SK-N-SH treated with all-trans-retinoic acid at 6 μM for 48 hours (cell line): ENCODE measurements around the gene AIG1.

Experiments used
- ATAC-seq: fragments of 200-7000 bp; cut with Tn5 transposase; 3 replicates; pipeline ENCODE4 v1.9.1; 2020; ENCODE audit warnings: mild to moderate bottlenecking, moderate library complexity
- BACH2 ChIP-seq: fragments of 250-450 bp; sonication (Bioruptor Pico); IDR thresholded peaks from 2 replicates; pipeline ENCODE4 v1.9.0; 2021; ENCODE audit warnings: mild to moderate bottlenecking, borderline replicate concordance
- CSDC2 ChIP-seq: fragments of 250-450 bp; sonication (Bioruptor Pico); IDR thresholded peaks from 2 replicates; pipeline ENCODE4 v1.5.0; 2020; ENCODE audit warnings: mild to moderate bottlenecking, moderate library complexity
- ESRRG ChIP-seq: fragments of 250-450 bp; sonication (Bioruptor Pico); IDR thresholded peaks from 2 replicates; pipeline ENCODE4 v1.6.1; 2021; ENCODE audit warnings: mild to moderate bottlenecking
- GLIS3 ChIP-seq: fragments of 250-450 bp; sonication (Bioruptor Pico); IDR thresholded peaks from 2 replicates; pipeline ENCODE4 v1.5.0; 2020; ENCODE audit warnings: mild to moderate bottlenecking, moderate library complexity
- OSR1 ChIP-seq: fragments of 250-450 bp; sonication (Bioruptor Pico); IDR thresholded peaks from 2 replicates; pipeline ENCODE4 v1.8.0; 2022; ENCODE audit warnings: moderate library complexity, mild to moderate bottlenecking, inconsistent platforms
- PPARA ChIP-seq: fragments of 250-450 bp; sonication (Bioruptor Pico); IDR thresholded peaks from 2 replicates; pipeline ENCODE4 v1.5.0; 2020; ENCODE audit warnings: mild to moderate bottlenecking, borderline replicate concordance
- RARB ChIP-seq: fragments of 250-450 bp; sonication (Bioruptor Pico); IDR thresholded peaks from 2 replicates; pipeline ENCODE4 v1.8.0; 2021; ENCODE audit warnings: mild to moderate bottlenecking, moderate library complexity
- SNAI2 ChIP-seq: fragments of 250-450 bp; sonication (Bioruptor Pico); IDR thresholded peaks from 2 replicates; pipeline ENCODE4 v1.5.0; 2020; ENCODE audit warnings: mild to moderate bottlenecking, moderate library complexity
- TCF4 ChIP-seq: fragments of 250-450 bp; sonication (Bioruptor Pico); IDR thresholded peaks from 2 replicates; pipeline ENCODE4 v1.8.0; 2021; ENCODE audit warnings: mild to moderate bottlenecking, moderate library complexity, borderline replicate concordance
- TOX ChIP-seq: fragments of 250-450 bp; sonication (Bioruptor Pico); IDR thresholded peaks from 2 replicates; pipeline ENCODE4 v1.8.0; 2021; ENCODE audit warnings: mild to moderate bottlenecking, moderate library complexity, borderline replicate concordance
- ZC3H10 ChIP-seq: fragments of 250-450 bp; sonication (Bioruptor Pico); IDR thresholded peaks from 2 replicates; pipeline ENCODE4 v1.5.1; 2021; ENCODE audit warnings: mild to moderate bottlenecking, moderate library complexity
- ZFP3 ChIP-seq: fragments of 250-450 bp; sonication (Bioruptor Pico); IDR thresholded peaks from 2 replicates; pipeline ENCODE4 v1.5.0; 2020; ENCODE audit warnings: mild to moderate bottlenecking, moderate library complexity
- ZFP30 ChIP-seq: fragments of 450-650 bp; formaldehyde crosslinking; IDR thresholded peaks from 2 replicates; pipeline ENCODE4 v1.5.0; 2022; ENCODE audit warnings: mild to moderate bottlenecking, moderate library complexity
- ZNF565 ChIP-seq: fragments of 450-650 bp; formaldehyde crosslinking; conservative IDR thresholded peaks from 2 replicates; pipeline ENCODE4 v1.5.0; 2020; ENCODE audit warnings: low read depth, mild to moderate bottlenecking, moderate library complexity
- TF ChIP-seq, protein P1 (sequence below): fragments of 250-450 bp; sonication (Bioruptor Pico); IDR thresholded peaks from 2 replicates; pipeline ENCODE4 v1.5.1; 2020; ENCODE audit warnings: low read depth, mild to moderate bottlenecking, moderate library complexity
- TF ChIP-seq, protein P2 (sequence below): fragments of 250-450 bp; sonication (Bioruptor Pico); IDR thresholded peaks from 2 replicates; pipeline ENCODE4 v1.5.1; 2021; ENCODE audit warnings: mild to moderate bottlenecking, moderate library complexity
- TF ChIP-seq, protein P3 (sequence below): fragments of 250-450 bp; sonication (Bioruptor Pico); IDR thresholded peaks from 2 replicates; pipeline ENCODE4 v1.8.0; 2020; ENCODE audit warnings: mild to moderate bottlenecking, moderate library complexity, borderline replicate concordance
- TF ChIP-seq, protein P4 (sequence below): fragments of 250-450 bp; sonication (Bioruptor Pico); IDR thresholded peaks from 2 replicates; pipeline ENCODE4 v1.8.0; 2021; ENCODE audit warnings: low read depth, mild to moderate bottlenecking, moderate library complexity, borderline replicate concordance
- TF ChIP-seq, protein P5 (sequence below): fragments of 250-450 bp; sonication (Bioruptor Pico); IDR thresholded peaks from 2 replicates; pipeline ENCODE4 v1.5.0; 2020; ENCODE audit warnings: mild to moderate bottlenecking, moderate library complexity

AIG1 gene

DNA sequence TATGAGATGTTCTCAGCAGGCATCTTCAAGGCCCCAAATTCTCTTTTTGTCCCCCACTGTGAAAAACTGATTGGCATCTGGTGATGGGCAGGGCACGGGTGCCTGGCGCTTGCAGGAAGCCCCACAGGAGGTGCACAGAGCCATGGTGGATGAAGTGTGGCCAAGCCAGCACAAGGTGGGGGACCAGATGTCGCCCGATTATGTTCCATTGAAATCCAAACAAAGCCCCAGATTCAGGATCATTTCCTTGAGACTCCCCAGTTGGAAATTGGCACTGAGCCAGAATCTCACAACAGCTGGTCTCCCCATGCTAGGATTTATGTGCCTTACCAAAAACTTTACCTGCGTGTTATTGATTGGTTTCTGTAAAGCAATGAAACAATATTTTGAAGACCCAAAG, 203.7 kb downstream of the AIG1 start:
- no peak for TF ChIP-seq CSDC2
- no peak for ATAC-seq

DNA sequence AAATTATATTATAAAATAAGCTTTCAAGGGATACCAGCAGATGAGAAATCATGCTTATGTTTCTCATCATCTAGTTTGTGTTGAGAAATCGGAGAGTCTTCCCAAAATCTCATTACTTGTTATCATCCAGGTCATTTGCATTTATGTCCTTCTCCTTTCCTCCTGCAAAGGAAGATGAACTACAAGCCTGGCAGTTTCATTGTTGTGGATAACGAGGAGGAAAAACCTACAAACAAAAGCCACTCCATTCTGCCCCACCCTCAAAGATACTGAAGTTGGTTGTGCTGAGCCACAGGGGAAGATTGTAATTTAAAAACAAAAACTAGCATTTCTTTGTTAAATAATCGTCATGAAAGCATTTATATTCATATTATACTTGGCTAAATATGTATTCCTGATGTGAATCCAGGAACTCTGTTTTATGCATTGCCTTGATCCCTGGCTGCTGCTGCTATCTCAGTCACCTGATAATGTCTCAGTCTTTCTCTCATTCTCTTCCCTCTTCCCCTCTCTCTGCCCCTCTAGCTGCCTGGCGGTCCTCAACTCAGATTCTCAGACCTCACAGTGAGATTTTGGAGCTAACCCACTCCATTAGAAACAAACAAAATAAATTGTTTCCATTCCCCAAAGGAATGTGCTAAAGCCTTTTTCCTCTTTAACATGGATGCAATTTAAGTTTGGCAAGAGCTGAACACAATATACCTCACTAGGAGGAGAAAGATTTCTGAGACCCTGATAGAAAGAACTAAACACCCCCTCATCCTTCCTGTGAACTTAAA, 204.5 kb downstream of the AIG1 start:
- no peak for ATAC-seq
- TF ChIP-seq TCF4 (CRISPR knock-in tag) (no peak), RARB (CRISPR knock-in tag) (no peak), ZFP30 (CRISPR knock-in tag) (no peak), ZFP3 (CRISPR knock-in tag) (no peak), PPARA (CRISPR knock-in tag) (no peak), OSR1 (CRISPR knock-in tag) (no peak), TOX (no peak), ZNF565 (CRISPR knock-in tag) (no peak), SNAI2 (no peak), ESRRG (CRISPR knock-in tag) (no peak), CSDC2 (no peak), GLIS3 (CRISPR knock-in tag) (no peak), BACH2 (CRISPR knock-in tag) (no peak)
- TF ChIP-seq, protein P1, sequence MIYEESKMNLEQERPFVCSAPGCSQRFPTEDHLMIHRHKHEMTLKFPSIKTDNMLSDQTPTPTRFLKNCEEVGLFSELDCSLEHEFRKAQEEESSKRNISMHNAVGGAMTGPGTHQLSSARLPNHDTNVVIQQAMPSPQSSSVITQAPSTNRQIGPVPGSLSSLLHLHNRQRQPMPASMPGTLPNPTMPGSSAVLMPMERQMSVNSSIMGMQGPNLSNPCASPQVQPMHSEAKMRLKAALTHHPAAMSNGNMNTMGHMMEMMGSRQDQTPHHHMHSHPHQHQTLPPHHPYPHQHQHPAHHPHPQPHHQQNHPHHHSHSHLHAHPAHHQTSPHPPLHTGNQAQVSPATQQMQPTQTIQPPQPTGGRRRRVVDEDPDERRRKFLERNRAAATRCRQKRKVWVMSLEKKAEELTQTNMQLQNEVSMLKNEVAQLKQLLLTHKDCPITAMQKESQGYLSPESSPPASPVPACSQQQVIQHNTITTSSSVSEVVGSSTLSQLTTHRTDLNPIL (CRISPR knock-in tag): no peak
- TF ChIP-seq, protein P2, sequence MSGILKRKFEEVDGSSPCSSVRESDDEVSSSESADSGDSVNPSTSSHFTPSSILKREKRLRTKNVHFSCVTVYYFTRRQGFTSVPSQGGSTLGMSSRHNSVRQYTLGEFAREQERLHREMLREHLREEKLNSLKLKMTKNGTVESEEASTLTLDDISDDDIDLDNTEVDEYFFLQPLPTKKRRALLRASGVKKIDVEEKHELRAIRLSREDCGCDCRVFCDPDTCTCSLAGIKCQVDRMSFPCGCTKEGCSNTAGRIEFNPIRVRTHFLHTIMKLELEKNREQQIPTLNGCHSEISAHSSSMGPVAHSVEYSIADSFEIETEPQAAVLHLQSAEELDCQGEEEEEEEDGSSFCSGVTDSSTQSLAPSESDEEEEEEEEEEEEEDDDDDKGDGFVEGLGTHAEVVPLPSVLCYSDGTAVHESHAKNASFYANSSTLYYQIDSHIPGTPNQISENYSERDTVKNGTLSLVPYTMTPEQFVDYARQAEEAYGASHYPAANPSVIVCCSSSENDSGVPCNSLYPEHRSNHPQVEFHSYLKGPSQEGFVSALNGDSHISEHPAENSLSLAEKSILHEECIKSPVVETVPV: no peak
- TF ChIP-seq, protein P3, sequence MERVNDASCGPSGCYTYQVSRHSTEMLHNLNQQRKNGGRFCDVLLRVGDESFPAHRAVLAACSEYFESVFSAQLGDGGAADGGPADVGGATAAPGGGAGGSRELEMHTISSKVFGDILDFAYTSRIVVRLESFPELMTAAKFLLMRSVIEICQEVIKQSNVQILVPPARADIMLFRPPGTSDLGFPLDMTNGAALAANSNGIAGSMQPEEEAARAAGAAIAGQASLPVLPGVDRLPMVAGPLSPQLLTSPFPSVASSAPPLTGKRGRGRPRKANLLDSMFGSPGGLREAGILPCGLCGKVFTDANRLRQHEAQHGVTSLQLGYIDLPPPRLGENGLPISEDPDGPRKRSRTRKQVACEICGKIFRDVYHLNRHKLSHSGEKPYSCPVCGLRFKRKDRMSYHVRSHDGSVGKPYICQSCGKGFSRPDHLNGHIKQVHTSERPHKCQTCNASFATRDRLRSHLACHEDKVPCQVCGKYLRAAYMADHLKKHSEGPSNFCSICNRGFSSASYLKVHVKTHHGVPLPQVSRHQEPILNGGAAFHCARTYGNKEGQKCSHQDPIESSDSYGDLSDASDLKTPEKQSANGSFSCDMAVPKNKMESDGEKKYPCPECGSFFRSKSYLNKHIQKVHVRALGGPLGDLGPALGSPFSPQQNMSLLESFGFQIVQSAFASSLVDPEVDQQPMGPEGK: no peak
- TF ChIP-seq, protein P4, sequence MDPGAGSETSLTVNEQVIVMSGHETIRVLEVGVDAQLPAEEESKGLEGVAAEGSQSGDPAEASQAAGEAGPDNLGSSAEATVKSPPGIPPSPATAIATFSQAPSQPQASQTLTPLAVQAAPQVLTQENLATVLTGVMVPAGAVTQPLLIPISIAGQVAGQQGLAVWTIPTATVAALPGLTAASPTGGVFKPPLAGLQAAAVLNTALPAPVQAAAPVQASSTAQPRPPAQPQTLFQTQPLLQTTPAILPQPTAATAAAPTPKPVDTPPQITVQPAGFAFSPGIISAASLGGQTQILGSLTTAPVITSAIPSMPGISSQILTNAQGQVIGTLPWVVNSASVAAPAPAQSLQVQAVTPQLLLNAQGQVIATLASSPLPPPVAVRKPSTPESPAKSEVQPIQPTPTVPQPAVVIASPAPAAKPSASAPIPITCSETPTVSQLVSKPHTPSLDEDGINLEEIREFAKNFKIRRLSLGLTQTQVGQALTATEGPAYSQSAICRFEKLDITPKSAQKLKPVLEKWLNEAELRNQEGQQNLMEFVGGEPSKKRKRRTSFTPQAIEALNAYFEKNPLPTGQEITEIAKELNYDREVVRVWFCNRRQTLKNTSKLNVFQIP (CRISPR knock-in tag): no peak
- TF ChIP-seq, protein P5, sequence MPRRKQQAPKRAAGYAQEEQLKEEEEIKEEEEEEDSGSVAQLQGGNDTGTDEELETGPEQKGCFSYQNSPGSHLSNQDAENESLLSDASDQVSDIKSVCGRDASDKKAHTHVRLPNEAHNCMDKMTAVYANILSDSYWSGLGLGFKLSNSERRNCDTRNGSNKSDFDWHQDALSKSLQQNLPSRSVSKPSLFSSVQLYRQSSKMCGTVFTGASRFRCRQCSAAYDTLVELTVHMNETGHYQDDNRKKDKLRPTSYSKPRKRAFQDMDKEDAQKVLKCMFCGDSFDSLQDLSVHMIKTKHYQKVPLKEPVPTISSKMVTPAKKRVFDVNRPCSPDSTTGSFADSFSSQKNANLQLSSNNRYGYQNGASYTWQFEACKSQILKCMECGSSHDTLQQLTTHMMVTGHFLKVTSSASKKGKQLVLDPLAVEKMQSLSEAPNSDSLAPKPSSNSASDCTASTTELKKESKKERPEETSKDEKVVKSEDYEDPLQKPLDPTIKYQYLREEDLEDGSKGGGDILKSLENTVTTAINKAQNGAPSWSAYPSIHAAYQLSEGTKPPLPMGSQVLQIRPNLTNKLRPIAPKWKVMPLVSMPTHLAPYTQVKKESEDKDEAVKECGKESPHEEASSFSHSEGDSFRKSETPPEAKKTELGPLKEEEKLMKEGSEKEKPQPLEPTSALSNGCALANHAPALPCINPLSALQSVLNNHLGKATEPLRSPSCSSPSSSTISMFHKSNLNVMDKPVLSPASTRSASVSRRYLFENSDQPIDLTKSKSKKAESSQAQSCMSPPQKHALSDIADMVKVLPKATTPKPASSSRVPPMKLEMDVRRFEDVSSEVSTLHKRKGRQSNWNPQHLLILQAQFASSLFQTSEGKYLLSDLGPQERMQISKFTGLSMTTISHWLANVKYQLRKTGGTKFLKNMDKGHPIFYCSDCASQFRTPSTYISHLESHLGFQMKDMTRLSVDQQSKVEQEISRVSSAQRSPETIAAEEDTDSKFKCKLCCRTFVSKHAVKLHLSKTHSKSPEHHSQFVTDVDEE (CRISPR knock-in tag): no peak

DNA sequence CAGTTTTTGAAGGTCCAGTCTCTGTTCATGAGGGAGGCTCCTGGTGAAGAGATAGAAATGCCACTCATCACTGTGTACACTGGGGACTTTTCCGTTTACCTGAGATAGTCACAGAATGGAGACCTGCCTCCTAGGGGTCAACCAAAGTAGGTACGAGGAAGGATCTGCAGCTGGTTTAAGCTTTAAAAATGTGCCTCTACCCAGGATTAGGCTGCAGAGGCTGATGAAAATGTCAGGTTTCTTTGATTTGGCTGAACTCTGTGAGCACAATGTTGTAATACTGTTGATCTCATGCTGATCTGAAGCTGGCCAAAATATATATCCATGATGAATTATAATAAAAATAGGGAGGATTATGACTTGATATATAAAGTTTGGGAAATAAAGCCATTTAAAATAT, 207.1 kb downstream of the AIG1 start:
- ATAC-seq: no peak
- TF ChIP-seq ZNF565 (CRISPR knock-in tag) (no peak), OSR1 (CRISPR knock-in tag) (no peak), TCF4 (CRISPR knock-in tag) (no peak), SNAI2 (no peak), GLIS3 (CRISPR knock-in tag) (no peak), ZC3H10 (CRISPR knock-in tag) (no peak), RARB (CRISPR knock-in tag) (no peak), ESRRG (CRISPR knock-in tag) (no peak)
- TF ChIP-seq, protein P2: no peak
- TF ChIP-seq, protein P1 (CRISPR knock-in tag): no peak
- TF ChIP-seq, protein P4 (CRISPR knock-in tag): no peak
- TF ChIP-seq, protein P5 (CRISPR knock-in tag): no peak
